Subcutaneous adipose tissue (tissue), 4 donors: ENCODE results near the gene C10orf53. TPM values are rescaled to one million over a fixed set of nuclear protein-coding genes. Genes with fewer than 3 reads are reported as not detected.

Source experiments
- CTCF ChIP-seq: fragments of 450-650 bp; IDR thresholded peaks from one replicate; pipeline ENCODE4 v1.5.1; 2016; ENCODE audit warnings: low read depth, mild to moderate bottlenecking, control low read depth, antibody characterized with exemption, moderate library complexity
- total RNA-seq, 4 donors: library from RNA; depleted of rRNA; stranded (reverse); fragments of >200 nt; gene quantifications; one replicate each; pipeline ENCODE4 v1.1.0, GENCODE V29; 2016

C10orf53 gene
- total RNA-seq, 4 donors from 2014 or later: not detected

GRCh38 chr10:49662169-49662830 is 17.2 kb upstream of the C10orf53 start:
- no peak for TF ChIP-seq CTCF

- TF ChIP-seq CTCF: no peak
Measured at GRCh38 chr10:49663596-49663995, 15.9 kb upstream of the C10orf53 start.

- TF ChIP-seq CTCF: no peak
Measured at GRCh38 chr10:49664006-49664841, 15.2 kb upstream of the C10orf53 start.

GRCh38 chr10:49664842-49665355 is 14.6 kb upstream of the C10orf53 start:
- TF ChIP-seq CTCF: no peak

- no peak for TF ChIP-seq CTCF
Measured at GRCh38 chr10:49666054-49666615, 13.3 kb upstream of the C10orf53 start.

- TF ChIP-seq CTCF: no peak
Measured at GRCh38 chr10:49666685-49667084, 12.8 kb upstream of the C10orf53 start.

- no peak for TF ChIP-seq CTCF
Measured at GRCh38 chr10:49667991-49668390, 11.5 kb upstream of the C10orf53 start.
